Ovary (tissue), 10 donors: ENCODE data around the gene TFF2. TPM values are rescaled to one million over a fixed set of nuclear protein-coding genes. Genes with fewer than 3 reads are reported as not detected.

Experiments
- DNase-seq, 5 donors: peaks; one replicate each; pipeline ENCODE4 v3.0.0-alpha.2; 2019 to 2020
- H3K27ac ChIP-seq, 2 donors: fragments of 200-600 bp; one replicate each; pipeline versions ENCODE4 v1.5.1 to v1.8.0; 2019 to 2022
- H3K27me3 ChIP-seq: fragments of 200-600 bp; one replicate; pipeline ENCODE4 v1.8.0; 2022
- H3K36me3 ChIP-seq: fragments of 200-600 bp; sonication (generic); one replicate; pipeline ENCODE4 v1.5.1; 2019
- H3K4me1 ChIP-seq: one replicate; pipeline ENCODE4 v1.8.1; 2013; ENCODE audit warnings: mild to moderate bottlenecking, moderate library complexity; ENCODE audit not compliant: insufficient read depth
- H3K4me3 ChIP-seq: fragments of 200-600 bp; sonication (generic); one replicate; pipeline ENCODE4 v1.5.1; 2017
- H3K9me3 ChIP-seq, 2 donors: fragments of 200-600 bp in 1 of 2; sonication (generic) in 1 of 2; one replicate each; pipeline versions ENCODE4 v1.5.1 to v1.8.1; 2013 to 2019; ENCODE audit warnings: mild to moderate bottlenecking in 1 of 2, moderate library complexity in 1 of 2
- CTCF ChIP-seq, 3 donors: fragments of 450-650 bp in 2 of 3; fragments of 200-600 bp in 1 of 3; IDR thresholded peaks; one replicate each; pipeline versions ENCODE4 v1.5.1 to v1.8.0; 2016 to 2022; ENCODE audit warnings: antibody characterized with exemption in 3 of 3, mild to moderate bottlenecking in 1 of 3
- EP300 ChIP-seq: sonication (generic); formaldehyde crosslinking; IDR thresholded peaks from one replicate; pipeline ENCODE4 v1.6.1; 2017; ENCODE audit warnings: antibody characterized with exemption
- POLR2A ChIP-seq: fragments of 450-650 bp; IDR thresholded peaks from one replicate; pipeline ENCODE4 v1.6.1; 2017; ENCODE audit warnings: antibody characterized with exemption, mild to moderate bottlenecking, moderate library complexity
- WGBS, 3 donors: extraction: QIAGEN DNeasy Blood & Tissue Kit in 1 of 3; methylation state at CpG; one replicate each; pipeline versions ENCODE4 v1.1.5 to v1.1.7; 2013 to 2017; 5-methylcytosine and 5-hydroxymethylcytosine counted together
- intact Hi-C, 4 donors: fragments of 100-400 bp; cut with DNase I; formaldehyde crosslinking; loops; one replicate each; pipeline versions ENCODE4 v1.11.0 to v1.15.1; 2022 to 2023
- long read RNA-seq, 3 donors: library from polyadenylated mRNA in 2 of 3; unstranded in 2 of 3; transcript quantifications; one replicate each; pipeline ENCODE4 v2.0.0 and lab custom pipeline, GENCODE V29; 2021 to 2026
- polyA plus RNA-seq, 2 donors: library from polyadenylated mRNA; stranded (reverse); fragments of 200-250 nt in 1 of 2; fragments of 350-450 nt in 1 of 2; fragmentation: Illumina TruSeq in 1 of 2; extraction: RNeasy Lipid Tissue Mini Kit (QIAGEN cat#74804) in 1 of 2; gene quantifications; one replicate each; pipeline ENCODE4 v1.2.3, GENCODE V29; 2013 to 2014
- total RNA-seq, 7 donors: library from RNA; depleted of rRNA in 2 of 7; stranded (reverse); fragments of >200 nt in 2 of 7; fragmentation: NEBNext Ultra II Directional in 3 of 7; extraction: Animal tissue kit (Norgen Biotek cat#: 25700) in 3 of 7; gene quantifications; one replicate each; pipeline versions ENCODE4 v1.1.0 to v1.2.4, GENCODE V29; 2016 to 2023
- donor health status: DM: no; HTN: no; CAD: no; lungs with moderate emphysema.
- donor health status: DM: no; HTN: no; CAD: no.
- donor health status: Bipolar disorder and iron deficiency.
- donor health status: DM: yes; HTN: yes; CAD: no.
- donor health status: DM: no; HTN: no; CAD: no.
- donor health status: DM: yes; HTN: yes; CAD: no.

Gene TFF2
- total RNA-seq: 1 to 10 TPM in 1 of 7 donors, under 1 TPM in 1, not detected in 5; 0.31 to 3.7 TPM
- not detected for polyA plus RNA-seq
- long read RNA-seq, donor 1: 0 reads
- long read RNA-seq, donor 2: 0 reads
- long read RNA-seq, donor 3: 0 reads

- no peak for DNase-seq
- Histone ChIP-seq H3K27ac (no peak within 1 kb of the TSS), H3K9me3 (no peaks in the 10 kb centered on the region)
These were observed at the start of gene TFF2 for GRCh38 chr21:42350927-42351426. Gene TFF2 (minus strand): TSS chr21:42350994. CDS start chr21:42350957, 37 bp downstream.

GRCh38 chr21:42400525-42400924 lies 49.7 kb upstream of the TFF2 start:
- Histone ChIP-seq H3K9me3 (no peaks in the 10 kb centered on the region), H3K4me1 (no peaks in the 10 kb centered on the region), H3K27me3 (no peaks in the 10 kb centered on the region), H3K36me3 (no peaks in the 10 kb centered on the region), H3K4me3 (no peak overlapping the region), H3K27ac (no peak overlapping the region)
- no peak for DNase-seq
- intact Hi-C loops: no loop called here
- TF ChIP-seq POLR2A: no peak
- no peak for TF ChIP-seq EP300
- no peak for TF ChIP-seq CTCF (IDR thresholded peaks at IDR 0.05)
- 69 to 81% (median 78%) methylated on average over 4 of the region's 4 CpGs for WGBS, 3 donors

More at GRCh38 chr21:42350927-42351426, at the start of gene TFF2:
- WGBS, 3 donors: 20 to 31% (median 28%) methylated on average over 13 of the region's 13 CpGs
- Histone ChIP-seq H3K36me3 (no peaks in the 10 kb centered on the region), H3K4me3 (no peak within 1 kb of the TSS), H3K27me3 (no peaks in the 10 kb centered on the region), H3K4me1 (no peaks in the 10 kb centered on the region)
- intact Hi-C loops: no loop called here
- TF ChIP-seq CTCF (IDR thresholded peaks at IDR 0.05): no peak
- TF ChIP-seq POLR2A: no peak
- no peak for TF ChIP-seq EP300

GRCh38 chr21:42398436-42399028 lies 47.7 kb upstream of the TFF2 start:
- H3K9me3 ChIP-seq: no peaks in the 10 kb centered on the region
- intact Hi-C loops: no loop called here
- TF ChIP-seq POLR2A: no peak
- TF ChIP-seq CTCF (IDR thresholded peaks at IDR 0.05): no peak
- TF ChIP-seq EP300: no peak
- no peaks in the 10 kb centered on the region for H3K36me3 ChIP-seq
- 66 to 70% (median 67%) methylated on average over 12 of the region's 12 CpGs for WGBS, 3 donors
- DNase-seq: no peak
- H3K27me3 ChIP-seq: no peaks in the 10 kb centered on the region
- H3K27ac ChIP-seq: no peak overlapping the region
- no peaks in the 10 kb centered on the region for H3K4me1 ChIP-seq
- no peak overlapping the region for H3K4me3 ChIP-seq

GRCh38 chr21:42397746-42398394 lies 47.1 kb upstream of the TFF2 start:
- WGBS, 3 donors: 83 to 84% (median 84%) methylated on average over 14 of the region's 14 CpGs
- Histone ChIP-seq H3K27me3 (no peaks in the 10 kb centered on the region), H3K9me3 (no peaks in the 10 kb centered on the region), H3K36me3 (no peaks in the 10 kb centered on the region), H3K4me3 (no peak overlapping the region), H3K27ac (no peak overlapping the region), H3K4me1 (no peaks in the 10 kb centered on the region)
- DNase-seq: no peak
- intact Hi-C loops: no loop called here
- TF ChIP-seq POLR2A (no peak), EP300 (no peak), CTCF (IDR thresholded peaks at IDR 0.05) (no peak)
